ENCODE measurements around the gene CSF2RB.

Gene CSF2RB

GRCh38 chr22:36937319-36938027, 24.0 kb downstream of the CSF2RB start:
- no peak for FAIRE-seq

GRCh38 chr22:36938028-36938425, 24.6 kb downstream of the CSF2RB start:
- FAIRE-seq = no peak

GRCh38 chr22:36938886-36939285, 25.5 kb downstream of the CSF2RB start:
- no peak for FAIRE-seq

GRCh38 chr22:36940676-36941075, 27.2 kb downstream of the CSF2RB start:
- FAIRE-seq = no peak

GRCh38 chr22:36942556-36942955, 29.1 kb downstream of the CSF2RB start:
- no peak for FAIRE-seq

GRCh38 chr22:36946421-36947158, 33.2 kb downstream of the CSF2RB start:
- no peak for FAIRE-seq

GRCh38 chr22:36948273-36949225, 35.1 kb downstream of the CSF2RB start:
- FAIRE-seq = no peak

GRCh38 chr22:36950797-36951590, 37.6 kb downstream of the CSF2RB start:
- FAIRE-seq = no peak

- FAIRE-seq = no peak
Measured at GRCh38 chr22:36951746-36952145, 38.3 kb downstream of the CSF2RB start.

- FAIRE-seq = no peak
Measured at GRCh38 chr22:36953239-36954080, 40.0 kb downstream of the CSF2RB start.

GRCh38 chr22:36954251-36955014, 41.0 kb downstream of the CSF2RB start:
- FAIRE-seq = no peak

- FAIRE-seq = no peak
Measured at GRCh38 chr22:36955691-36956090, 42.3 kb downstream of the CSF2RB start.

- no peak for FAIRE-seq
Measured at GRCh38 chr22:36958366-36958765, 44.9 kb downstream of the CSF2RB start.

- no peak for FAIRE-seq
Measured at GRCh38 chr22:36961626-36962025, 48.2 kb downstream of the CSF2RB start.

- no peak for FAIRE-seq
Measured at GRCh38 chr22:36963302-36963701, 49.9 kb downstream of the CSF2RB start.

- FAIRE-seq = no peak
Measured at GRCh38 chr22:36964106-36964505, 50.7 kb downstream of the CSF2RB start.

- FAIRE-seq = no peak
Measured at GRCh38 chr22:36965696-36966095, 52.3 kb downstream of the CSF2RB start.

GRCh38 chr22:36966851-36967540, 53.6 kb downstream of the CSF2RB start:
- FAIRE-seq = no peak

- FAIRE-seq = no peak
Measured at GRCh38 chr22:36968249-36968964, 55.0 kb downstream of the CSF2RB start.
